Measurements from ENCODE around the gene HOXD3. TPM values are rescaled to one million over a fixed set of nuclear protein-coding genes. Genes with fewer than 3 reads are reported as not detected.
A peak's percentile ranks its signal among the peaks of the same experiment; 100 is the strongest.

HOXD3 gene
- total and polyA plus RNA-seq, 4 donors, result 0.07 to 2.5 (median 0.64) TPM

DNA sequence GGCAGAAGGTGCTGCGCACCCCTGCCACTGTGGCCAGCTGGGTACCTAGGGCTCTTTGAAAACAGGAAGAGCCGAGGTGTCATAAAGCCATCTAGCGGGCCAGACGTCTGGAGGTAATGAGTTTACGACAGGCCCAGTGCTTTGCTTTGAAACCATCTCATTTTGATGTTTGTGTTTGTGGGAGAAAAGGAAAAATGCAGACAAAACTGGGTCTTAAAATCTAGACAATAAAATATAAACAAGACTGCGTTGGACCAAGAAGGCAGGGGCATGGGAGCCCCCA, 31.4 kb upstream of the HOXD3 start:
- peaks cover 0 to 19% (median 8%) of the 10 kb centered on the region in 5 donors for H3K4me1 ChIP-seq (ENCODE audit: control insufficient read depth in 5 of 5, insufficient read depth in 5 of 5, low read length in 5 of 5)
- H3K27me3 ChIP-seq (ENCODE audit: control insufficient read depth in 3 of 3, insufficient read depth in 3 of 3, low read length in 2 of 3), result peaks cover 23 to 79% (median 77%) of the 10 kb centered on the region in 3 donors
- no peak overlapping the region for H3K27ac ChIP-seq (ENCODE audit: low read depth in 1 of 2, low read length in 1 of 2)
- H3K9me3 ChIP-seq (ENCODE audit: control insufficient read depth in 4 of 4, insufficient read depth in 3 of 4, low read length in 3 of 4), result peaks cover 0 to 7% (median 0%) of the 10 kb centered on the region in 4 donors
- H3K4me3 ChIP-seq, result no peak overlapping the region
- no peak overlapping the region for H3K9ac ChIP-seq (ENCODE audit: insufficient read depth in 1 of 2, low read length in 2 of 2)
- no peak for DNase-seq
- no peak for ATAC-seq (ENCODE audit: insufficient read depth, low FRiP score)
- TF ChIP-seq CTCF (IDR thresholded peaks at IDR 0.05; ENCODE audit: control extremely low read depth, extremely low read depth), result no peak
- H3K36me3 ChIP-seq (ENCODE audit: control insufficient read depth in 4 of 4, insufficient read depth in 4 of 4, low read length in 4 of 4), result no peaks in the 10 kb centered on the region
- 13 to 19% methylated on average over 6 of the region's 6 CpGs for WGBS, 2 donors

DNA sequence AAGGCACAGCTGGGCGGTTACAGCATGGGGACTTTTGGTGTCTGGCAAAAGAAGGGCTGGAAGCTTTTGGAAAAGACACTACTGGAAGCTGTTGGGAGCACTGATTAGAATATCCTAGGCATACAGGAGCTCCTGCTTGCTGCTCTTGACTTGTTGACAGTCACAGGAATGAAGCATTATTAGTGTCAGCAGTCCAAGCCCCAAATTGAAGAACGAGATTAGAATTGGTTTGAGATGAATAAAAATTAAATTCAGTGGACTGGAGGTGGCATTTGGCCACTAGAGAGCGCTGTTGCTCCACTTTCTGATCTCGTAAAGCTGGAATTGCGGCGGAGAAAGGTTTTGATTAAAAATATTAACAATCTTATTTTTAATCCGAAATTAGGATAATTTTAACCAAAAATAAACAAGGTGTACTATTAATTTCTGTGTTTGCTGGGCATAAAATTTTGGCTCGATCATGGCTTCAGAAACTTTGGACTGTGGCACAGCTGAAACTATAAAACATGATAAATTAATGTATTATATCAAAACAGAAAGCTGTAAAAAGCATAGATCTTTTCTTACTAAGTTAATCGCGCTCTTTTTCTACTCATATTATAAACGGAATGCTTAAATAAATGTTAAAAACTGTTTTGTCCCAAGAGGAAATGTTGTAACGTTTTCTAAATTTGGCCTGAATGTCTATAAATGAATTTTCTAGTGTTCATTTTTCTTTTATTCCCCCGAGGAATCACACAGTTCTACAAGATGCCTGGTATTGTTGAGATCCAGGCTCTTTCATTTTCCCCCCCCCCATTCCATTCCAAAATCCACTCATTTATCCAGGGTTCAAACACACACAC, 30.0 kb upstream of the HOXD3 start:
- Histone ChIP-seq H3K27ac (ENCODE audit: low read depth in 1 of 2, low read length in 1 of 2) (no peak overlapping the region), H3K4me1 (ENCODE audit: control insufficient read depth in 5 of 5, insufficient read depth in 5 of 5, low read length in 5 of 5) (peaks cover 0 to 17% (median 8%) of the 10 kb centered on the region in 5 donors), H3K9ac (ENCODE audit: insufficient read depth in 1 of 2, low read length in 2 of 2) (no peak overlapping the region), H3K36me3 (ENCODE audit: control insufficient read depth in 4 of 4, insufficient read depth in 4 of 4, low read length in 4 of 4) (no peaks in the 10 kb centered on the region), H3K4me3 (no peak overlapping the region), H3K9me3 (ENCODE audit: control insufficient read depth in 4 of 4, insufficient read depth in 3 of 4, low read length in 3 of 4) (peaks cover 0 to 7% (median 0%) of the 10 kb centered on the region in 4 donors), H3K27me3 (ENCODE audit: control insufficient read depth in 3 of 3, insufficient read depth in 3 of 3, low read length in 2 of 3) (peaks cover 23 to 82% (median 79%) of the 10 kb centered on the region in 3 donors)
- peak; percentile 78 for TF ChIP-seq CTCF (IDR thresholded peaks at IDR 0.05; ENCODE audit: control extremely low read depth, extremely low read depth)
- DNase-seq, result peak; percentile 74 to 85 (median 85)
- WGBS, 2 donors, result 4% methylated on average over 13 of the region's 13 CpGs
- no peak for ATAC-seq (ENCODE audit: insufficient read depth, low FRiP score)

DNA sequence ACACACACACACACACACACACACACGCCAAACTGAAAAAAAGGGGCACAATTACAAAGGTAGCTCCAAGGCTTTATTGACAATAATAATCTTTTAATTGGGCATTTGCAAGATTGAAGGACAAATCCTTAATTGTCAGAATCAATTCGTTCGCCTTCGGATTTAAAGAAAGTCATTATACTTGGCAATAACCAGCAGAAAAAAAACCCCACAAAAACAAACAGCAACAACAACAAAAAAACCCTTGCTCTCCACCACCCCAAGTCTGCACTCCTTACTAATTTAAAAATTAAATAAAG, 29.4 kb upstream of the HOXD3 start:
- 19 to 22% methylated on average over 4 of the region's 4 CpGs for WGBS, 2 donors
- Histone ChIP-seq H3K4me1 (ENCODE audit: control insufficient read depth in 5 of 5, insufficient read depth in 5 of 5, low read length in 5 of 5) (peaks cover 0 to 15% (median 8%) of the 10 kb centered on the region in 5 donors), H3K9me3 (ENCODE audit: control insufficient read depth in 4 of 4, insufficient read depth in 3 of 4, low read length in 3 of 4) (peaks cover 0 to 7% (median 0%) of the 10 kb centered on the region in 4 donors), H3K27ac (ENCODE audit: low read depth in 1 of 2, low read length in 1 of 2) (no peak overlapping the region), H3K36me3 (ENCODE audit: control insufficient read depth in 4 of 4, insufficient read depth in 4 of 4, low read length in 4 of 4) (no peaks in the 10 kb centered on the region), H3K27me3 (ENCODE audit: control insufficient read depth in 3 of 3, insufficient read depth in 3 of 3, low read length in 2 of 3) (peaks cover 23 to 85% (median 84%) of the 10 kb centered on the region in 3 donors), H3K9ac (ENCODE audit: insufficient read depth in 1 of 2, low read length in 2 of 2) (no peak overlapping the region), H3K4me3 (no peak overlapping the region)
- no peak for TF ChIP-seq CTCF (IDR thresholded peaks at IDR 0.05; ENCODE audit: control extremely low read depth, extremely low read depth)
- DNase-seq, result no peak
- ATAC-seq (ENCODE audit: insufficient read depth, low FRiP score), result no peak

All from lung (tissue), 12 donors.